Right lobe of liver (tissue), 4 donors: Measurements from ENCODE around the gene STOX2.

ENCODE experiments used
- POLR2A ChIP-seq: fragments of 450-650 bp; IDR thresholded peaks from one replicate; pipeline ENCODE4 v1.6.1; 2017; ENCODE audit warnings: antibody characterized with exemption, mild to moderate bottlenecking
- TF ChIP-seq, protein P1 (sequence below), 4 donors: fragments of 200-600 bp in 3 of 4; fragments of 450-650 bp in 1 of 4; IDR thresholded peaks; one replicate each; pipeline versions ENCODE4 v1.5.1 to v1.8.0; 2016 to 2022; ENCODE audit warnings: antibody characterized with exemption in 4 of 4, mild to moderate bottlenecking in 2 of 4
- donor health status: DM: no; HTN: no; CAD: no.
- donor health status: DM: no; HTN: no; CAD: no.
- donor health status: DM: no; HTN: yes; CAD: no.

- TF ChIP-seq, protein P1, sequence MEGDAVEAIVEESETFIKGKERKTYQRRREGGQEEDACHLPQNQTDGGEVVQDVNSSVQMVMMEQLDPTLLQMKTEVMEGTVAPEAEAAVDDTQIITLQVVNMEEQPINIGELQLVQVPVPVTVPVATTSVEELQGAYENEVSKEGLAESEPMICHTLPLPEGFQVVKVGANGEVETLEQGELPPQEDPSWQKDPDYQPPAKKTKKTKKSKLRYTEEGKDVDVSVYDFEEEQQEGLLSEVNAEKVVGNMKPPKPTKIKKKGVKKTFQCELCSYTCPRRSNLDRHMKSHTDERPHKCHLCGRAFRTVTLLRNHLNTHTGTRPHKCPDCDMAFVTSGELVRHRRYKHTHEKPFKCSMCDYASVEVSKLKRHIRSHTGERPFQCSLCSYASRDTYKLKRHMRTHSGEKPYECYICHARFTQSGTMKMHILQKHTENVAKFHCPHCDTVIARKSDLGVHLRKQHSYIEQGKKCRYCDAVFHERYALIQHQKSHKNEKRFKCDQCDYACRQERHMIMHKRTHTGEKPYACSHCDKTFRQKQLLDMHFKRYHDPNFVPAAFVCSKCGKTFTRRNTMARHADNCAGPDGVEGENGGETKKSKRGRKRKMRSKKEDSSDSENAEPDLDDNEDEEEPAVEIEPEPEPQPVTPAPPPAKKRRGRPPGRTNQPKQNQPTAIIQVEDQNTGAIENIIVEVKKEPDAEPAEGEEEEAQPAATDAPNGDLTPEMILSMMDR (IDR thresholded peaks at IDR 0.05): no peak
- TF ChIP-seq POLR2A: no peak
Observed at GRCh38 chr4:183903021-183903760, 1.9 kb upstream of the STOX2 start.
